ENCODE results near the gene IKZF3.
"Not testable (repeated sequence)": the region's sequence is repeated elsewhere in the genome, so short reads cannot be mapped to it uniquely, and the experiment has no call there.

The IKZF3 gene

DNA sequence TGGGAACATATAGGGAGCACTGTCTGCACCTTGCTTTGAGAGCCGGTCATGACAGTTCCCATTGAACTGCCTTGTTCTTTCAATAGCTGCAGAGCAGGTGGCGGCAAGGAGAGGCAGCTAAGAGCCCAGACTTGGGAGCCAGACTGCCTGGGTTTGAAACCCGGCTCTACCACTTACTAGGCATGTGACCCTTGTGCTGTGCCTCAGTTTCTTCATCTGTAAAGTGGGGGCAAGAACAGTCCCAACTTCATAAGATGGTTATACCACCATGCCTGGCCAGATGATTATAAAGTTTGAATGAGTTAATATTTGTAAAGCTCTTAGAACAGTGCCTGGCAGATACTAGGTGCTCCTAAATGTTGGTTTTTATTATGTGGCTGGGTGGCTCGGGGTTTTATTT is 149.9 kb downstream of the IKZF3 start:
- DNase-seq: no peak

DNA sequence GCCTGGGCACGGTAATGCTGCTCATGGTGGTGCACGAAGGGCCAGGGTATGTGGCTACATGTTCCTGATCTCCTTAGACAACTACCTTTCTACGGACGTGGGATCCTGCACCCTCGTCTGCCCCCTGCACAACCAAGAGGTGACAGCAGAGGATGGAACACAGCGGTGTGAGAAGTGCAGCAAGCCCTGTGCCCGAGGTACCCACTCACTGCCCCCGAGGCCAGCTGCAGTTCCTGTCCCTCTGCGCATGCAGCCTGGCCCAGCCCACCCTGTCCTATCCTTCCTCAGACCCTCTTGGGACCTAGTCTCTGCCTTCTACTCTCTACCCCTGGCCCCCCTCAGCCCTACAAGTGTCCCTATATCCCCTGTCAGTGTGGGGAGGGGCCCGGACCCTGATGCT is 152.3 kb downstream of the IKZF3 start:
- no peak for DNase-seq

DNA sequence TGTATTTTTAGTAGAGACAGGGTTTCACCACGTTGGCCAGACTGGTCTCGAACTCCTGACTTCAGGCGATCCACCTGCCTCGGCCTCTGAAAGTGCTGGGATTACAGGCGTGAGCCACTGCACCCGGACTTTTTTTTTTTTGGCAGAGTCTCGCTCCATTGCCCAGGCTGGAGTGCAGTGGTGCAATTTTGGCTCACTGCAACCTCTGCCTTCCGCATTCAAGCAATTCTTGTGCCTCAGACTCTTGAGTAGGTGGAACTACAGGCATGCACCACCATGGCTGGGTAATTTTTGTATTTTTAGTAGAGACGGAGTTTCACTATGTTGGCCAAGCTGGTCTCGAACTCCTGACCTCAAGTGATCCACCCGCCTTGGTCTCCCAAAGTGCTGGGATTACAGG is 153.0 kb downstream of the IKZF3 start:
- DNase-seq: not testable (repeated sequence)

DNA sequence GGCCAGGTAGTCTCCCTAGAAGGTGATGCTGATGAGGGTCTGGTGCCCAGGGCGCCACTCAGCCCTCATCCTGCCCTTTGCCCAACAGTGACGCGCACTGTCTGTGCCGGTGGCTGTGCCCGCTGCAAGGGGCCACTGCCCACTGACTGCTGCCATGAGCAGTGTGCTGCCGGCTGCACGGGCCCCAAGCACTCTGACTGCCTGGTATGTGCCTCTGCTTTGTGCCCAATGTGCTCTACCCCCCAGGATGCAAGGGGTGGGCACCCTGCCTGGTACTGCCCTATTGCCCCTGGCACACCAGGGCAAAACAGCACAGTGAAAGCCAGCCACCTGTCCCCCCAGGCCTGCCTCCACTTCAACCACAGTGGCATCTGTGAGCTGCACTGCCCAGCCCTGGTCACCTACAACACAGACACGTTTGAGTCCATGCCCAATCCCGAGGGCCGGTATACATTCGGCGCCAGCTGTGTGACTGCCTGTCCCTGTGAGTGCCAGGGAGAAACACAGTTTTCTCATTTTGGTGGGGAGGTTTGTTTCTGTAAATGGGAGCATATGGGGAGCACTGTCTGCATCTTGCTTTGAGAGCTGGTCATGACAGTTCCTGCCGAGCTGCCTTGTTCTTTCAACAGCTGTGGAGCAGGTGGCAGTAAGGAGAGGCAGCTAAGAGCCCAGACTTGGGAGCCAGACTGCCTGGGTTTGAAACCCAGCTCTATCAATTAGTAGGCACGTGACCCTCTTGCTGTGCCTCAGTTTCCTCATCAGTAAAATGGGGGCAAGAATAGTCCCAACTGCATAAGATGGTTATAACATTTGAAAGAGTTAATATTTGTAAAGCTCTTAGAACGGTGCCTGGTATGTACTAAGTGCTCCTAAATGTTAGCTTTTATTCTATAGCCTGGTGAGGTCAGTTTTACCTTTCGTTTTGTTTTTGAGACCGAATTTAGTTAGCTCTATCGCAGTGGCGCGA is 153.8 kb downstream of the IKZF3 start:
- DNase-seq: no peak

DNA sequence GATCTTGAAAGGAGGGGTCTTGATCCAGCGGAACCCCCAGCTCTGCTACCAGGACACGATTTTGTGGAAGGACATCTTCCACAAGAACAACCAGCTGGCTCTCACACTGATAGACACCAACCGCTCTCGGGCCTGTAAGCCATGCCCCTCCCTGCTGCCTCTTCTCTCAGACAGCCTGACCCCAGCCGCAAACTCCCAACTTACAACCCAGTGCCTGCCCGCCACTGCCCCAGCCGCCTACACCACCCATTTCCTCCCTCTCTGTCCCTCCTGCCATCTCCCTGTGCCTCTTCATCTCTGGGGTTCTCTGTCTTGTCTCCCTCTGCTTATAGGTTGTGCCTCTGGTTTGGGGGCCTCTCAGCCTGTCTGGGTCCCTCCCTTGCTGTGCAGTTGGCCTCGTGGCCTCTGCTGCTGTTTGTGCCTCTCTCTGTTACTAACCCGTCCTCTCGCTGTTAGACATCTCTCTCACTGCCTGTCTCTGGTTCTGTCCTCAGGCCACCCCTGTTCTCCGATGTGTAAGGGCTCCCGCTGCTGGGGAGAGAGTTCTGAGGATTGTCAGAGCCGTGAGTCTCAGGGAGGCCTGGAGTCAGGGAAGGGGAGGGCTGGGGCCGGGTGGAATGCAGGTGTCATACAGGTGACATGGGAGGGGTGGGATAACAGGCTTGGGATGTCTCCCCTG is 154.7 kb downstream of the IKZF3 start:
- no peak for DNase-seq
